Right forelimb (tissue), 1 donor: ENCODE results near the gene SLC1A3.

ENCODE experiments used
- DNase-seq: peaks from one replicate; pipeline ENCODE4 v3.0.0-alpha.2; 2018

Gene SLC1A3

DNA sequence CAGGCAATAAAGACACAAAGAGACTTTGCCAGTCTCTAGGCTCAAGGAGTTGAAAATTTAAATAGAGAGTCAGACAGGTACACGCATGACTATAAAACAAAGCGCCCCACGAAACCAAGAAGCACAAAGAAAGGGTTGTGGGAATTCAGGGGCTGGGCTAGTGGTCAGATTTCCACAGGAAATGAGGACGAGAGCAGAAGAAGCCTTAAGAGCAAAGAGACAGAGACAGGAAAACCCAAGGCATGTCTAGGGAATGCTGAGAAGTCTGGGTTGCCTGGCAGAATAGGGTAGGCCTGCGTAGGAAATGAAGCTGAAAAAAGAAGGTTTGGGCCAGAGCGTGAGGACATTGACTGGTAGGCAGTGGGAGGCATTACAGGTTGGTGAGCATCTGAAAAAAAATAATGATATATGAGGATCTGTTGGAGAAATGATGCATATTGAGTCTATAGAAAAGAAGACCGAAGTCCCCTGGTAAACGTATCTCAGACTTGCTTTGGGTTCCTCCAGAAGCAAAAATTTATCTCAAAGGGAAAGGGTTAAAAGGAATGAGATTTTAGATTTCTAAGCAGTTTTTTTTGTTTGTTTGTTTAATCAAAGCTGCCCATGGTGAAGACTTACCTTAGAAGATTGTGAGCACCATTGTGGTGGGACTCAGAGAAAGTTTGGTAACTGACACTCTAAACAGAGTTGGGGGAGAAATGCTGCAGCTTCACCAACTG is 51.8 kb downstream of the SLC1A3 start:
- DNase-seq = no peak

DNA sequence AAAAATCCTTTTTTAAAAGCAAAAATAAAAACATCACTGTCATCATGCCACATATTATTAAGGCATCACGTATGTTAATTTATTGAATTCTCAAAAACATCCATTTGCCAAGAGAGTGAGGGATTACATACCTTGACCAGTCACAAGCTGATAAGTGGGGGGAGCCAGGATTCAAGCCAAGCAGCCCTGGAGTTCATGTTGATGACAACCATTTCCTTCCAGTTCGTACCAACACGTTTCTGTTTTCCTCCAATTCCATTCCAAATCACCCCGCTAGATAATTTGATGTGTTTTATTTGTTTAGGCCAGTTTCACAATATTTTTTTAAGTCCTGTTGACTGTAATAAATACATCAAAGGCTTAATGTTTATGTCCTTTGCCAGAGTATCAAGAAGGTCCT is 53.0 kb downstream of the SLC1A3 start:
- DNase-seq = no peak

DNA sequence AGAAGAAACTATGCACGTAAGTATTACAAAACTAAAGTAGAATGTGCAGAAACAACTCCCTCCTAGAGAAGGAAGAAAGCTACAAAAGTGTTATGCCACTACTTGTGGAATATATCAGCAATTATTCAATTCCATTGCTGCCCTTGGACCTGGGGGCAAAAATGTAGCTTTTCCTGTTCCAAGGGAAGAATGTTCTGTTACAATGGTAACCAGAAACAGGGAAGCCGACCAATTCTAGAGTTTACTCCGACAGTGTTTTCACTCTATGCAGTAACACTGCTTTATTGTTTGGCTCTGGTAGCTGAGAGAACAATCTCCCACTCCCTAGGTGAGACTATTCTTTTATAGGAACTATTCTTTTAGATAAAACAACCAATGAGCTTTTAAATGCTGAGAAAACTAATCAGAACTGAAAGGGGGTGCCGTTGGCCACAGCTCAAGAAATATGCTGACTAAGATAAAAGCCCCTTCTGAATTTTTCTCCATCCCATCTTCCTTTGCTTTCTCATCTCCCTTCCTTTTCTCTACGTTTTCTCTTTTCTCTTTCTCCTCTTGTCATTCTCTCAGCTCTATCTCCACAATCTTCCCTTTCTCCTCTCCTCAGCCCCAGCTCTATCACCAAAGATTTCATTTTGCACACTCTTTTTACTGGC is 54.1 kb downstream of the SLC1A3 start:
- DNase-seq = no peak

GRCh38 chr5:36661456-36662220 is 55.2 kb downstream of the SLC1A3 start:
- DNase-seq = no peak

- peak; percentile 54 for DNase-seq
These were observed 56.0 kb downstream of the SLC1A3 start for GRCh38 chr5:36662291-36662851.

GRCh38 chr5:36664766-36665165 is 58.4 kb downstream of the SLC1A3 start:
- no peak for DNase-seq

DNA sequence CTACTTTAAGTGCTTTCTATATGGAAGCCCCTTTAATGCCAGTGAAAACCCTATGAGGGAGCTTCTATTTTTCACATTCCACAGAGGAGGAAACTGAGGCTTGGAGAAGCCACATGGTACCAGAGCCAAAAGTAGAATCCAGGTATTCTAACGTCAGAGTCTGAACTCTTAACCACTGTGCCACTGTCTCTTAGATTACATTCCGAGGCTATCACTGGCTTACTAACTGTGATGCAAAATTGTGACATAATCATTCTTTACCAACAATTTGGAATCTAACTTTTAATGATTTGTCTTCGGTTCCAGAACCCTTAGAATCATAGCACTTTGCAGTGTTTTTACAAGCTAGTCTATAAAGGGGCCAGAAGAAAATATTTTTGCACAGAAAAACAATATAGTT is 59.2 kb downstream of the SLC1A3 start:
- no peak for DNase-seq

- DNase-seq = no peak
These were observed 59.9 kb downstream of the SLC1A3 start for GRCh38 chr5:36666274-36666673.

DNA sequence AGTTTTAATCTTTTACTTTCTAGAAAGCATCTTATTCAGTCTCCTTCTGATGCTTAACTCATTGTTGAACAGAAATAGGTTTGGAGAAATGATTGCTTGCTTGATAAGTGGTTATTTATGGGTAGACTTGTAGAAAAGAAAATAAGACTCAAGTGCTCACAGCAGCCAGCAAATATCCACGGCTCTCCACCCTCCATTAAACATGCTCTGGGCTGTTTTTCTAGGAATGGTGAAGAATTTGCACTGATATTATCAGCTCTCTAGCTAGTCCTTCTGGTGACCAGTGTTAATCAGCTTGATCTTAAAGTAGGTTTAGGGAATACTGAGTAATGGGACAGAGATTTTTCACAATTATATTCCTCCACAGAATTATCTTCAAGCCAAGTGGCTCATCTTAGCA is 60.6 kb downstream of the SLC1A3 start:
- no peak for DNase-seq

DNA sequence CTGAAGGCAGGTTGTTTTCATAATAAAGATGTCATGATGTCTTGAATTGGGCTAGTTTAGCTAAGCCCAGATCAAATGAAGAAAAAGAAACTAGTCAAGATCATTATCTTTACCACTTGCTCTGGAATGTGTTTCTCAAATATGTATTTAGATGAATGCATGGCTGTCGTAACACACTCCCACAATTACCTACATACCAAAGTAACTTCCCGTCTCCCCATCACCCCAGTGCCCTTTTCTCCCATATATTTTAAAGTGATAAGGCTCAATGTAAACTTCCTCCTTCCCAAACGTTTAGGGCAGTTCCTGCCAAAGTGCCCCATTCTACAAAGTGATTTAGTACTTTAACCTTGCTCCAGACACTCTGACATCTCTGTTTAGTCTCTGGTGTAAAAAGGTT is 61.4 kb downstream of the SLC1A3 start:
- DNase-seq = no peak

DNA sequence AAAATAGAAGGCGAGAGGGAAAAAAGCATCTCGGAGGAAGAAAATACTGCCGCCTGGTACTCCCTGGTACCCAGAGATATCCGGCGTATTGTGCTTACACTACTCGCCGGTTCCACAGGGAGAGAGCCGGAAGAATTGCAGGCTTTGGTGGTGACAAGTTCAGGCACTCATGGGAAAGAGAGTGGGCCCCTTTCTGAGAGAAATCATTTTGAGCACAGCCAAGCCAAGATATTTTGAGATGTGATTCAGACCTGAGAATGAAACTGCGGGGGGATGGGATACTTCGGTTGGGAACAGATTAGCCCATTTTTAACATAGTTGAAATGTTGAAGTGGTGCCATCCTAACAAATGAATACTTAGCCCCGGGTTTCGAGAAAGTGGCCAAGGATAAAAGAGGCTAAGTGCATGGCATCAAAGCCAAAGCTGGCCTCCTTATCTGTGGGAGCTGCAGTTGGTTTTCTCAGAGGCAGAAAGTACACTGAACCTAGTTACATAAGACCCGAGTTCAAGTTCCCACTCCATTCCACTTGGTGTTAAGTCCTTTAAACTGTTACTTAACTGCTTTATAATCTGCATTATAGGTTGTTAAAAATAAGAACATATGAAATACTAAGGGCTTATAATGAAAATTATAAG is 62.7 kb downstream of the SLC1A3 start:
- no peak for DNase-seq

GRCh38 chr5:36670548-36670947 is 64.1 kb downstream of the SLC1A3 start:
- DNase-seq = no peak

DNA sequence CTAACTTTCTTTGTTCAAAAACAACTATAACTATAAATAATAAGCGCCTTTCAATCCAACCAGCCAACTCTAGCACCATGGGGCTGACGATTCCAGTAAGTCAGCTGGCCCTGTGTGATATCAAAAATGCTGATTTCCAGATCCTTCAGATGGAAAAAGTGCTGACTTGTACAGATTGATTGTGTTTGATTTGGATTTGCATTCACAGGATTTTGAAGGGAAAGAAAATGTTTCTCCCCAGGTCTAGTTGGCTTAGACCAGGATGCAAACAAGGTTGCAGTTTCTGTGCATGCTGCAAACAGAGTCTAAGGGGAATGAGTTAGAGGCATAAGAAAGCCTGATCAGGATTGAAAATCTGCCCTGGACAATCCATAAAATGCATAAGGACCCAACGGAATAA is 68.9 kb downstream of the SLC1A3 start:
- DNase-seq = no peak

- DNase-seq = no peak
These were observed 73.0 kb downstream of the SLC1A3 start for GRCh38 chr5:36679221-36679989.

DNA sequence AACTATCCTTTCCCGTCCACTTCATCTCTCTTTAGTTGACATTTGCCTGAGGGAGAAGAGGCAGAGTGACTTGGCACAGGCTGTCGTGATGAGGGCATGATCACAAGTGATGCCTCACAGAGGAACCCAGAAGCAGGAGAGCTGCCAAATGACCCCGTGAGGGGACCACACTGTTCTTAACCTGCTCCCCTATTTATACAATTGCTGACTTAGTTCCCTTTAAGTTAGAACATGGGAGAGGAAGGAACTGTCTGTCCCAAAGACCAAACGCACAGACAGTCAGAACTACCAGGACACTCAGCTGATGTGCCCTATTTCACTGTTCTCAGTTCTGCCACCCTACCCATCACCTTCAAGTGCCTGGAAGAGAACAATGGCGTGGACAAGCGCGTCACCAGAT is 73.7 kb downstream of the SLC1A3 start:
- no peak for DNase-seq

GRCh38 chr5:36681711-36682110 is 75.3 kb downstream of the SLC1A3 start:
- no peak for DNase-seq

- no peak for DNase-seq
These were observed 76.1 kb downstream of the SLC1A3 start for GRCh38 chr5:36682499-36682898.

- peak; percentile 56 for DNase-seq
These were observed 77.5 kb downstream of the SLC1A3 start for GRCh38 chr5:36683821-36684434.

DNA sequence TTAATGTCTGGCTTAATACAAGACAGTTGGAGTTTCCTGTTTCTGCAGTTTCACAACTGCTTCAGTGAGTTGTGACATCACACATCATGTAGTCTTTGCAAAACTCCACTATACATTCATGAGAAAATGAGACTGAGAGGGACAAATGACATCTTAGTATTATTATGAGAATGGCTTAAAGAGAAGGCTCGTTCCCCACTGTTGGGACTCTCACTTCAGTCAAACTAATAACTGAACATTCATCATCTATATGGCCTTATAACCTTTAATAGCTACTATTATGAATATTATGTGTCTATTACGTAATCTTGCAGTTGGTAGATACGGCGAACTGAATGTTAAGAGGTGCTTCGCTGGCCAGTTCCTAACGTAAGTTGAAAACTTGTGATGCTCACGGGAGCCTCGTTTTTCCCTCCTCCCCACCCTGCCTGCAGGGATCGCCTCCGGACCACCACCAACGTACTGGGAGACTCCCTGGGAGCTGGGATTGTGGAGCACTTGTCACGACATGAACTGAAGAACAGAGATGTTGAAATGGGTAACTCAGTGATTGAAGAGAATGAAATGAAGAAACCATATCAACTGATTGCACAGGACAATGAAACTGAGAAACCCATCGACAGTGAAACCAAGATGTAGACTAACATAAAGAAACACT is 79.4 kb downstream of the SLC1A3 start:
- DNase-seq = no peak

DNA sequence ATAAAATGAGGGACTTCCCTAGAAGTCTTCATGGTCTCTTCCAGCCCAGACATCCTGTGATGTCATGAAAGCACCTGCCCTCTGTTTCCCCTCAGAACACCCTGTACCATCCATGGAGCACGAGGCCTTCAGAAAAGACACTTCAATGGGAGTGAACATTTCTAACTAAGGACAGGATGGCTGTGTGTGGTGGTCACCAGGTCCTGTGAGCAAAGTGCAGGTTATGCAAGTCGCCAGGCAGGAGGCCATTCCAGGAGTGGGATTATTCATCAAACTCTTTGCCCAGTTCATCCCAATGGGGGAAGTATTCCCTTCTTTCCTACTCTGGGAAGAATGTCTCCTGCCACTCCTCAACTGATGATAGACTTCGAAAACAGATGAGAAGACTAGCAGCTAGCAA is 80.5 kb downstream of the SLC1A3 start:
- DNase-seq = no peak

- no peak for DNase-seq
These were observed 82.3 kb downstream of the SLC1A3 start for GRCh38 chr5:36688722-36689121.
